SK-N-SH (cell line): ENCODE measurements around the gene KIAA0232. TPM values are rescaled to one million over a fixed set of nuclear protein-coding genes. Genes with fewer than 3 reads are reported as not detected.

Source experiments
- CTCF ChIA-PET: fragments of 300-600, 350-600 bp; formaldehyde crosslinking; extraction: SDS; loops from one replicate; lab custom pipeline; 2021; lab: Yijun Ruan, JAX
- POLR2A ChIA-PET: fragments of 350-600 bp; sonication (Branson Sonifier 250); formaldehyde crosslinking; extraction: SDS; loops from one replicate; lab custom pipeline; 2020; ENCODE audit warnings: antibody characterized with exemption, inconsistent platforms; lab: Yijun Ruan, JAX
- DNase-seq: peaks from one replicate; pipeline ENCODE4 v3.0.0; 2012
- H2AFZ ChIP-seq: fragments of 200-600 bp; sonication (generic); 2 replicates; pipeline ENCODE4 v1.8.1; 2016; ENCODE audit warnings: antibody characterized with exemption, mild to moderate bottlenecking, low read depth
- H3F3A ChIP-seq: fragments of 200-600 bp; sonication (generic); replicated peaks from 2 replicates; pipeline ENCODE3; 2016; ENCODE audit warnings: antibody characterized with exemption, mild to moderate bottlenecking; ENCODE audit not compliant: insufficient read depth
- H3K27ac ChIP-seq, 2 experiments: fragments of 200-500 bp in 1 of 2; fragments of 200-600 bp in 1 of 2; sonication (Bioruptor generic) in 1 of 2; sonication (generic), shearing (Covaris generic) in 1 of 2; 2 replicates each; pipeline versions ENCODE4 v1.5.1 to v1.6.1; 2014 to 2016; ENCODE audit warnings: low read depth in 2 of 2, inconsistent platforms in 1 of 2, low read length in 1 of 2, mild to moderate bottlenecking in 1 of 2, mixed read lengths in 1 of 2
- H3K27me3 ChIP-seq: fragments of 200-600 bp; sonication (generic), shearing (Covaris generic); 2 replicates; pipeline ENCODE4 v1.6.1; 2016; ENCODE audit warnings: mixed run types; ENCODE audit not compliant: insufficient read depth
- H3K36me3 ChIP-seq, 2 experiments: fragments of 200-500 bp in 1 of 2; fragments of 200-600 bp in 1 of 2; sonication (Bioruptor generic) in 1 of 2; sonication (generic) in 1 of 2; replicated peaks in 1 of 2; 2 replicates each; pipeline versions ENCODE3 to v1.5.1; 2014 to 2016; ENCODE audit warnings: low read length in 1 of 2, mild to moderate bottlenecking in 1 of 2; ENCODE audit not compliant: insufficient read depth in 2 of 2, control insufficient read depth in 1 of 2
- H3K4me1 ChIP-seq, 2 experiments: fragments of 200-500 bp in 1 of 2; fragments of 200-600 bp in 1 of 2; sonication (Bioruptor generic) in 1 of 2; sonication (generic), shearing (Covaris generic) in 1 of 2; 2 replicates each; pipeline versions ENCODE4 v1.5.1 to v1.6.1; 2014 to 2016; ENCODE audit warnings: low read depth in 1 of 2, low read length in 1 of 2, mixed run types in 1 of 2; ENCODE audit not compliant: insufficient read depth in 2 of 2, control insufficient read depth in 1 of 2
- H3K4me2 ChIP-seq: fragments of 200-600 bp; sonication (generic), shearing (Covaris generic); 2 replicates; pipeline ENCODE4 v1.6.1; 2017; ENCODE audit warnings: mixed run types
- H3K4me3 ChIP-seq, 2 experiments: fragments of 200-500 bp in 1 of 2; fragments of 200-600 bp in 1 of 2; sonication (Bioruptor generic) in 1 of 2; sonication (generic), shearing (Covaris generic) in 1 of 2; 2 replicates each; pipeline versions ENCODE4 v1.5.1 to v1.8.1; 2014 to 2016; ENCODE audit warnings: low read depth in 2 of 2, inconsistent platforms in 1 of 2, low read length in 1 of 2, mild to moderate bottlenecking in 1 of 2, mixed read lengths in 1 of 2, moderate library complexity in 1 of 2
- H3K79me2 ChIP-seq: fragments of 200-600 bp; sonication (generic); 2 replicates; pipeline ENCODE4 v1.8.1; 2017; ENCODE audit warnings: mild to moderate bottlenecking; ENCODE audit not compliant: insufficient read depth
- H3K9ac ChIP-seq: fragments of 200-600 bp; sonication (generic); 2 replicates; pipeline ENCODE4 v1.6.1; 2017; ENCODE audit warnings: mixed run types
- H3K9me2 ChIP-seq: fragments of 200-600 bp; sonication (generic); 2 replicates; pipeline ENCODE4 v1.6.1; 2017; ENCODE audit warnings: mixed run types
- H3K9me3 ChIP-seq: fragments of 200-600 bp; sonication (generic); 2 replicates; pipeline ENCODE4 v1.6.1; 2017; ENCODE audit warnings: mixed run types, mild to moderate bottlenecking, moderate library complexity
- H4K20me1 ChIP-seq: fragments of 200-600 bp; sonication (generic); 2 replicates; pipeline ENCODE4 v1.6.1; 2017; ENCODE audit warnings: mild to moderate bottlenecking, mixed run types; ENCODE audit not compliant: insufficient read depth
- CHD2 ChIP-seq: fragments of 150-350 bp; IDR thresholded peaks from 2 replicates; pipeline ENCODE4 v1.6.1; 2018; ENCODE audit warnings: low read length; ENCODE audit not compliant: partially characterized antibody
- ELF1 ChIP-seq: IDR thresholded peaks from 2 replicates; pipeline ENCODE4 v1.4.0; 2012
- FOXJ3 ChIP-seq: sonication (generic); formaldehyde crosslinking; IDR thresholded peaks from 2 replicates; pipeline ENCODE4 v1.5.1; 2020; ENCODE audit warnings: mild to moderate bottlenecking, missing genetic modification reagents
- FOXM1 ChIP-seq: IDR thresholded peaks from 2 replicates; pipeline ENCODE4 v1.4.0; 2012; ENCODE audit warnings: low read depth, mild to moderate bottlenecking
- GABPA ChIP-seq: IDR thresholded peaks from 2 replicates; pipeline ENCODE4 v1.4.0; 2012; ENCODE audit warnings: low read depth, mild to moderate bottlenecking
- GATA2 ChIP-seq: sonication (generic); formaldehyde crosslinking; IDR thresholded peaks from 2 replicates; pipeline ENCODE4 v1.5.0; 2020; ENCODE audit warnings: mild to moderate bottlenecking, missing genetic modification reagents
- POLR2AphosphoS5 ChIP-seq: IDR thresholded peaks from 2 replicates; pipeline ENCODE4 v1.6.1; 2012; ENCODE audit warnings: low read depth, low read length
- RCOR1 ChIP-seq: fragments of 150-350 bp; IDR thresholded peaks from 2 replicates; pipeline ENCODE4 v1.6.1; 2017; ENCODE audit warnings: antibody characterized with exemption, low read length
- RFX5 ChIP-seq: IDR thresholded peaks from 2 replicates; pipeline ENCODE4 v1.6.1; 2012; ENCODE audit warnings: mild to moderate bottlenecking, improper control_type of control experiment, low read length
- RXRA ChIP-seq: IDR thresholded peaks from 2 replicates; pipeline ENCODE4 v1.4.0; 2012; ENCODE audit warnings: low read depth, mild to moderate bottlenecking, borderline replicate concordance
- WGBS: methylation state at CpG from one replicate; pipeline ENCODE4 v1.1.6; 2017; ENCODE audit warnings: low lambda C conversion rate; 5-methylcytosine and 5-hydroxymethylcytosine counted together
- polyA plus RNA-seq, 3 experiments: library from polyadenylated mRNA; depleted of rRNA; stranded (reverse); fragments of >200 nt; gene quantifications; 2 replicates each; pipeline ENCODE4 v1.2.3, GENCODE V29; 2012
- TF ChIP-seq, protein P1 (sequence below): IDR thresholded peaks from 2 replicates; pipeline ENCODE4 v1.6.1; 2012; ENCODE audit warnings: mild to moderate bottlenecking, low read depth, low read length, moderate library complexity
- TF ChIP-seq, protein P2 (sequence below): IDR thresholded peaks from 2 replicates; pipeline ENCODE4 v1.4.0; 2012; ENCODE audit warnings: low read depth
- TF ChIP-seq, protein P3 (sequence below): IDR thresholded peaks from 2 replicates; pipeline ENCODE4 v1.4.0; 2012; ENCODE audit warnings: low read depth, borderline replicate concordance

The KIAA0232 gene
- polyA plus RNA-seq, 1 of the 3 experiments (the other 2 are of a cell fraction) = 5.7 TPM

- Histone ChIP-seq H3K9me2 (no peaks in the 10 kb centered on the region), H3K4me1 (peaks cover 0 to 12% of the 10 kb centered on the region in 2 experiments; a peak in 2 of 4 replicates), H3K4me3 (no peak overlapping the region), H3K27me3 (no peaks in the 10 kb centered on the region), H3K79me2 (peaks cover 86% of the 10 kb centered on the region), H3K4me2 (no peak overlapping the region), H3F3A (peaks cover 14% of the 10 kb centered on the region), H2AFZ (no peak overlapping the region), H3K36me3 (peaks cover 0 to under 1% of the 10 kb centered on the region in 2 experiments), H3K9ac (no peak overlapping the region), H4K20me1 (peaks cover 73% of the 10 kb centered on the region), H3K27ac (no peak overlapping the region), H3K9me3 (no peaks in the 10 kb centered on the region)
- TF ChIP-seq, protein P1, sequence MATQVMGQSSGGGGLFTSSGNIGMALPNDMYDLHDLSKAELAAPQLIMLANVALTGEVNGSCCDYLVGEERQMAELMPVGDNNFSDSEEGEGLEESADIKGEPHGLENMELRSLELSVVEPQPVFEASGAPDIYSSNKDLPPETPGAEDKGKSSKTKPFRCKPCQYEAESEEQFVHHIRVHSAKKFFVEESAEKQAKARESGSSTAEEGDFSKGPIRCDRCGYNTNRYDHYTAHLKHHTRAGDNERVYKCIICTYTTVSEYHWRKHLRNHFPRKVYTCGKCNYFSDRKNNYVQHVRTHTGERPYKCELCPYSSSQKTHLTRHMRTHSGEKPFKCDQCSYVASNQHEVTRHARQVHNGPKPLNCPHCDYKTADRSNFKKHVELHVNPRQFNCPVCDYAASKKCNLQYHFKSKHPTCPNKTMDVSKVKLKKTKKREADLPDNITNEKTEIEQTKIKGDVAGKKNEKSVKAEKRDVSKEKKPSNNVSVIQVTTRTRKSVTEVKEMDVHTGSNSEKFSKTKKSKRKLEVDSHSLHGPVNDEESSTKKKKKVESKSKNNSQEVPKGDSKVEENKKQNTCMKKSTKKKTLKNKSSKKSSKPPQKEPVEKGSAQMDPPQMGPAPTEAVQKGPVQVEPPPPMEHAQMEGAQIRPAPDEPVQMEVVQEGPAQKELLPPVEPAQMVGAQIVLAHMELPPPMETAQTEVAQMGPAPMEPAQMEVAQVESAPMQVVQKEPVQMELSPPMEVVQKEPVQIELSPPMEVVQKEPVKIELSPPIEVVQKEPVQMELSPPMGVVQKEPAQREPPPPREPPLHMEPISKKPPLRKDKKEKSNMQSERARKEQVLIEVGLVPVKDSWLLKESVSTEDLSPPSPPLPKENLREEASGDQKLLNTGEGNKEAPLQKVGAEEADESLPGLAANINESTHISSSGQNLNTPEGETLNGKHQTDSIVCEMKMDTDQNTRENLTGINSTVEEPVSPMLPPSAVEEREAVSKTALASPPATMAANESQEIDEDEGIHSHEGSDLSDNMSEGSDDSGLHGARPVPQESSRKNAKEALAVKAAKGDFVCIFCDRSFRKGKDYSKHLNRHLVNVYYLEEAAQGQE = no peak
- TF ChIP-seq RCOR1 (no peak), ELF1 (no peak), RFX5 (no peak)
- TF ChIP-seq, protein P2, sequence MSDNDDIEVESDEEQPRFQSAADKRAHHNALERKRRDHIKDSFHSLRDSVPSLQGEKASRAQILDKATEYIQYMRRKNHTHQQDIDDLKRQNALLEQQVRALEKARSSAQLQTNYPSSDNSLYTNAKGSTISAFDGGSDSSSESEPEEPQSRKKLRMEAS = no peak
- TF ChIP-seq, protein P3, sequence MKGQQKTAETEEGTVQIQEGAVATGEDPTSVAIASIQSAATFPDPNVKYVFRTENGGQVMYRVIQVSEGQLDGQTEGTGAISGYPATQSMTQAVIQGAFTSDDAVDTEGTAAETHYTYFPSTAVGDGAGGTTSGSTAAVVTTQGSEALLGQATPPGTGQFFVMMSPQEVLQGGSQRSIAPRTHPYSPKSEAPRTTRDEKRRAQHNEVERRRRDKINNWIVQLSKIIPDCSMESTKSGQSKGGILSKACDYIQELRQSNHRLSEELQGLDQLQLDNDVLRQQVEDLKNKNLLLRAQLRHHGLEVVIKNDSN = no peak
- 95% methylated on average over 8 of the region's 8 CpGs for WGBS
- ChIA-PET POLR2A (no interaction called here), CTCF (interaction anchor here (1.1 to 3.2 kb wide), 3 partner anchors 8 to 84 kb away, joined by 3 to 11 read pairs (median 6); no protein-coding TSS in a partner anchor)
- no peak for DNase-seq
Measured at GRCh38 chr4:6804082-6804752, 21.7 kb downstream of the KIAA0232 start.

GRCh38 chr4:6806924-6807626 lies 24.5 kb downstream of the KIAA0232 start:
- H3K27me3 ChIP-seq = no peaks in the 10 kb centered on the region
- ChIA-PET CTCF (interaction anchor here (1.0 kb wide), 1 partner anchor 264 kb away, joined by 3 read pairs; no protein-coding TSS in a partner anchor), POLR2A (no interaction called here)
- no peak for DNase-seq
- no peak overlapping the region for H3K9ac ChIP-seq
- WGBS = 82% methylated on average over 5 of the region's 5 CpGs
- H3K36me3 ChIP-seq = peaks cover 0 to 5% of the 10 kb centered on the region in 2 experiments
- peaks cover 14% of the 10 kb centered on the region for H3F3A ChIP-seq
- H3K4me1 ChIP-seq = peaks cover 0 to 12% of the 10 kb centered on the region in 2 experiments; a peak in 2 of 4 replicates
- H3K9me3 ChIP-seq = no peaks in the 10 kb centered on the region
- no peak for TF ChIP-seq GATA2
- TF ChIP-seq RXRA = no peak
- no peak for TF ChIP-seq FOXJ3 (CRISPR knock-in tag)
- TF ChIP-seq GABPA = no peak
- TF ChIP-seq CHD2 = no peak
- TF ChIP-seq POLR2AphosphoS5 = no peak
- no peak for TF ChIP-seq FOXM1
- TF ChIP-seq, protein P2 = no peak
- TF ChIP-seq, protein P1 = no peak
- peak overlapping the region in 1 of 2 experiments; percentile 74; a peak in 2 of 4 replicates for H3K27ac ChIP-seq
- peaks cover 85% of the 10 kb centered on the region for H3K79me2 ChIP-seq
- no peak overlapping the region for H3K4me3 ChIP-seq
- no peak overlapping the region for H2AFZ ChIP-seq
- peak overlapping the region; percentile 29 for H3K4me2 ChIP-seq
- peaks cover 59% of the 10 kb centered on the region for H4K20me1 ChIP-seq
- no peaks in the 10 kb centered on the region for H3K9me2 ChIP-seq
